Measurements from ENCODE around the gene UNC5A. TPM values are rescaled to one million over a fixed set of nuclear protein-coding genes. Genes with fewer than 3 reads are reported as not detected.

UNC5A gene
- total and polyA plus RNA-seq, 2 of the 8 experiments (the other 6 are each of a cell fraction or from before 2014, with no cell fraction given), result 4.0 to 7.6 TPM

DNA sequence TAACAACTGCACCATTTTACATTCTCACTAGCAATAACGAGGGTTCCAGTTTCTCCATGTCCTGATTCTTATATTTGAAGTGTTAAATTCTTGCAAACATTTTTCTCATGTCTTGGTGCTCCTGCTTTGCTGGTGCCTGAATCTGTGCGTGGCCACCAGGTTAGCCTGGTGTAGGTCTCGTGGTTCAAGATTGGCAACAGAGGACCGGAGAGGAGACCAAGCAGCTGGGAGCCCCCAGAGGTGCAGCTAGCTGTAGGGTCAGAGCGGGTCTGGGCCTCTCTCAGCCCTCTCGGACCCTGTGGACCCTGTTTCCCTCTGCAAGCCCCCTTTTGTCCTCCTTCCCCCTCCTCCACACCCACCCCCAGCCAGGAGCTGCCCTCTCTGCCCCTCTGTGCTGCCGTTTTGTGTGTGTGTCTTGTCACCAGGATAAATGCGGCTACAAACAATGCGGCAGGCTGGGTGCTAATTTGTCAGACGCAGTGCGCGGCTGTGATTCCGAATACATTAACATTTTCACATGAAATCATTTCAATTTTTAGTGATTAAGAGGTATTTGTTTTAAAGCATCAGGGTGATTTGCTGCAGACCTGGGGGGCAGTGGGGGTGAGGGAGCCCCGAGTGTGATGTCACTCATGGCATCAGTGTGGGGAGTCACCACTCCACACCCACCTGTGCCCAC lies 17.5 kb downstream of the UNC5A start:
- Histone ChIP-seq H2BK12ac (ENCODE audit: low read depth, low read length) (no peak overlapping the region), H4K20me1 (replicated peaks in 1 of 2; ENCODE audit: control insufficient read depth in 1 of 2, insufficient read depth in 2 of 2, low read length in 2 of 2) (peaks cover 0 to 9% of the 10 kb centered on the region in 2 experiments), H3K18ac (ENCODE audit: extremely low read depth, low read length) (no peak overlapping the region), H2AFZ (ENCODE audit: low read length) (no peak overlapping the region), H3K9ac (replicated peaks in 1 of 4; ENCODE audit: extremely low read depth in 1 of 4, low read depth in 3 of 4, low read length in 3 of 4) (no peak overlapping the region), H3K36me3 (ENCODE audit: control insufficient read depth in 2 of 4, insufficient read depth in 4 of 4, low read length in 3 of 4) (no peaks in the 10 kb centered on the region), H3K79me1 (ENCODE audit: low read depth, low read length) (peaks cover 2% of the 10 kb centered on the region; the same call in 1 of the 2 replicates), H3K4me3 (ENCODE audit: extremely low read depth in 1 of 4, insufficient read depth in 2 of 4, low read depth in 3 of 4, low read length in 4 of 4) (no peak overlapping the region), H4K91ac (replicated peaks; ENCODE audit: insufficient read length, low read length) (no peak overlapping the region), H2BK15ac (ENCODE audit: low read length) (no peak overlapping the region), H2BK20ac (ENCODE audit: low read length) (no peak overlapping the region), H3K56ac (replicated peaks; ENCODE audit: insufficient read length, low read depth, low read length) (no peak overlapping the region), H2BK120ac (replicated peaks; ENCODE audit: low read depth, low read length) (no peak overlapping the region), H4K8ac (ENCODE audit: extremely low read depth, insufficient read depth, low read length) (no peak overlapping the region), H3K4me2 (ENCODE audit: insufficient read depth in 1 of 2, low read depth in 2 of 2, low read length in 2 of 2) (no peak overlapping the region), H3K9me3 (ENCODE audit: insufficient read depth in 2 of 2, low read depth in 1 of 2, low read length in 1 of 2) (no peaks in the 10 kb centered on the region), H3K79me2 (ENCODE audit: control insufficient read depth in 1 of 2, insufficient read depth in 2 of 2, low read length in 2 of 2) (no peaks in the 10 kb centered on the region), H3K23me2 (ENCODE audit: low read depth, low read length) (peaks cover 9% of the 10 kb centered on the region; the same call in 1 of the 2 replicates), H3K4me1 (replicated peaks in 1 of 4; ENCODE audit: control insufficient read depth in 3 of 4, insufficient read depth in 4 of 4, low read length in 3 of 4) (peaks cover 0 to 2% (median 0%) of the 10 kb centered on the region in 4 experiments; a peak in 2 of 7 replicates), H3K27me3 (replicated peaks in 1 of 4; ENCODE audit: control insufficient read depth in 3 of 4, extremely low read depth in 1 of 4, insufficient read depth in 3 of 4, low read length in 3 of 4) (no peaks in the 10 kb centered on the region), H3K27ac (ENCODE audit: low read depth, low read length) (no peak overlapping the region), H2AK5ac (ENCODE audit: low read depth, low read length) (no peak overlapping the region), H4K5ac (ENCODE audit: insufficient read length, low read depth, low read length) (no peak overlapping the region), H3K23ac (ENCODE audit: insufficient read length) (no peak overlapping the region), H2BK5ac (ENCODE audit: low read depth, low read length) (no peak overlapping the region), H3K4ac (replicated peaks; ENCODE audit: insufficient read length, low read depth, low read length) (no peak overlapping the region), H3K14ac (ENCODE audit: insufficient read length) (no peak overlapping the region)
- CTCF ChIA-PET (ENCODE audit: partially characterized antibody), result interaction anchor here (1.1 to 3.4 kb wide), 3 partner anchors 9 to 75 kb away, joined by 3 to 18 read pairs (median 7); no protein-coding TSS in a partner anchor
- 89% methylated on average over 13 of the region's 14 CpGs; no CpG with 5 or more reads in 1 of the 2 experiments for WGBS, 2 experiments (ENCODE audit: extremely low coverage in 1 of 2, insufficient coverage in 1 of 2, insufficient read length in 1 of 2, insufficient replicate concordance in 2 of 2, low coverage in 1 of 2, low lambda C conversion rate in 2 of 2, missing lambda C conversion rate in 1 of 2)
- TF ChIP-seq ZNF274 (IDR thresholded peaks at IDR 0.05; ENCODE audit: borderline replicate concordance, extremely low read depth, low read length), result no peak
- no peak for TF ChIP-seq TAF7 (optimal IDR thresholded peaks at IDR 0.05; ENCODE audit: borderline replicate concordance, low read depth, low read length)
- TF ChIP-seq EP300 (IDR thresholded peaks at IDR 0.05; ENCODE audit: borderline replicate concordance in 1 of 2, low read depth in 2 of 2, low read length in 2 of 2), result no peak
- no peak for TF ChIP-seq RFX5 (IDR thresholded peaks at IDR 0.05; ENCODE audit: borderline replicate concordance, low read depth, low read length)
- TF ChIP-seq TCF12 (IDR thresholded peaks at IDR 0.05; ENCODE audit: low read depth, low read length), result no peak
- no peak for TF ChIP-seq TEAD4 (IDR thresholded peaks at IDR 0.05; ENCODE audit: low read depth, low read length)
- TF ChIP-seq TBP (IDR thresholded peaks at IDR 0.05; ENCODE audit: low read depth, low read length), result no peak
- TF ChIP-seq RAD21 (IDR thresholded peaks at IDR 0.05 in 1 of 2, conservative IDR thresholded peaks at IDR 0.05 in 1 of 2; ENCODE audit: low read depth in 2 of 2, low read length in 2 of 2), result no peak
- no peak for TF ChIP-seq JUN (IDR thresholded peaks at IDR 0.05; ENCODE audit: low read depth, low read length)
- no peak for TF ChIP-seq EGR1 (IDR thresholded peaks at IDR 0.05; ENCODE audit: borderline replicate concordance, low read depth, low read length)
- TF ChIP-seq NANOG (IDR thresholded peaks at IDR 0.05; ENCODE audit: insufficient read depth, low read depth, low read length, poor library complexity, severe bottlenecking), result no peak
- FAIRE-seq (no peak), DNase-seq (ENCODE audit: low read depth in 1 of 2, low spot score in 2 of 2) (no peak)
- POLR2A ChIA-PET (ENCODE audit: partially characterized antibody), result no interaction called here

Measured in H1 (cell line).